ENCODE measurements around the gene NCAPG. TPM values are rescaled to one million over a fixed set of nuclear protein-coding genes. Genes with fewer than 3 reads are reported as not detected.
"Not testable (repeated sequence)": the region's sequence is repeated elsewhere in the genome, so short reads cannot be mapped to it uniquely, and the experiment has no call there.

The NCAPG gene
- total RNA-seq, 2 experiments from 2014 or later = 93.8 to 102 TPM

GRCh38 chr4:17812125-17812524 lies 1.3 kb downstream of the NCAPG start:
- Mint-ChIP-seq H3K9me3 (no peaks in the 10 kb centered on the region), H3K4me1 (peaks cover 46% of the 10 kb centered on the region), H3K4me3 (peak overlapping the region; percentile 92), H3K27ac (peak overlapping the region; percentile 98), H3K27me3 (no peaks in the 10 kb centered on the region), H3K36me3 (ENCODE audit: low read depth) (peaks cover 68% of the 10 kb centered on the region)
- DNase-seq = no peak
- POLR2A ChIA-PET = no interaction called here
- CTCF ChIA-PET = interaction anchor here (0.6 kb wide), 1 partner anchor 644 kb away, joined by 3 read pairs; no protein-coding TSS in a partner anchor

DNA sequence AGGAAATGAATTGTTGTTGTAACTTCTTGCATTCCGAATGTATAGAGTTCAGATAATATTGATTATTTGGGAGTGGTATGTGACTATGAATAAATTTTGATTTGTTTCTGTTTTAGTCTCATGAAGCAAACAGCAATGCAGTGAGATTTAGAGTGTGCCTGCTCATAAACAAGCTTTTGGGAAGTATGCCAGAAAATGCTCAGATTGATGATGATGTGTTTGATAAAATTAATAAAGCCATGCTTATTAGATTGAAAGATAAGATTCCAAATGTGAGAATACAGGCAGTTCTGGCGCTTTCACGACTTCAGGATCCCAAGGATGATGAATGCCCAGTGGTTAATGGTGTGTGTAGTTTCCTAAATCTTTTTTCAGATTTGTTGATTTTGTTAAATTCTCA lies 2.0 kb downstream of the NCAPG start:
- Mint-ChIP-seq H3K4me1 (peaks cover 46% of the 10 kb centered on the region), H3K9me3 (no peaks in the 10 kb centered on the region), H3K36me3 (ENCODE audit: low read depth) (peaks cover 68% of the 10 kb centered on the region), H3K4me3 (peak overlapping the region; percentile 92), H3K27me3 (no peaks in the 10 kb centered on the region), H3K27ac (peak overlapping the region; percentile 98)
- POLR2A ChIA-PET = no interaction called here
- CTCF ChIA-PET = no interaction called here
- no peak for DNase-seq

- peak overlapping the region; percentile 66 for H3K27ac Mint-ChIP-seq
- peaks cover 67% of the 10 kb centered on the region for H3K36me3 Mint-ChIP-seq (ENCODE audit: low read depth)
- H3K4me1 Mint-ChIP-seq = peaks cover 42% of the 10 kb centered on the region
- ChIA-PET POLR2A (no interaction called here), CTCF (interaction anchor here (0.6 kb wide), 1 partner anchor 211 kb away, joined by 3 read pairs; no protein-coding TSS in a partner anchor)
- H3K9me3 Mint-ChIP-seq = no peaks in the 10 kb centered on the region
- no peak overlapping the region for H3K4me3 Mint-ChIP-seq
- no peak for DNase-seq
- H3K27me3 Mint-ChIP-seq = no peaks in the 10 kb centered on the region
Measured at GRCh38 chr4:17814140-17814539, 3.4 kb downstream of the NCAPG start.

DNA sequence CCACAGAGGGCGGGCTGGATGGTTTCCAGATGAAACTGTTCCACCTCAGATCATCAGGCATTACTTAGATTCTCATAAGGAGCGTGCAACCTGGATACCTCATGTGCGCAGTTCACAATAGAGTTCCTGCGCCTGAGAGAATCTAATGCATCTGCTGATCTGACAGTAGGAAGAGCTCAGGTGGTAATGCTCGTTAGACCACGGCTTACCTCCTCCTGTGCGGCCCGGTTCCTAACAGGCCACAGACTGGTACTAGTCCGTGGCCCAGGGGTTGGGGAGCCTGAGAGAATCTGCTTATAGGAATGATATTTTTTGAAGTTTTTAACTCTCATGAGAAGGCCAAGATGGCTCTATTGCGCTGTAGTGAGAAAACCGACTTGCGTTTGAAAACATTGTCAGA lies 5.4 kb downstream of the NCAPG start:
- Mint-ChIP-seq H3K9me3 (no peaks in the 10 kb centered on the region), H3K4me1 (peaks cover 46% of the 10 kb centered on the region), H3K27me3 (no peaks in the 10 kb centered on the region), H3K27ac (no peak overlapping the region), H3K4me3 (no peak overlapping the region), H3K36me3 (ENCODE audit: low read depth) (peaks cover 69% of the 10 kb centered on the region)
- DNase-seq = no peak
- POLR2A ChIA-PET = no interaction called here
- CTCF ChIA-PET = interaction anchor here (1.6 kb wide), 1 partner anchor 20 kb away, joined by 3 read pairs; no protein-coding TSS in a partner anchor

DNA sequence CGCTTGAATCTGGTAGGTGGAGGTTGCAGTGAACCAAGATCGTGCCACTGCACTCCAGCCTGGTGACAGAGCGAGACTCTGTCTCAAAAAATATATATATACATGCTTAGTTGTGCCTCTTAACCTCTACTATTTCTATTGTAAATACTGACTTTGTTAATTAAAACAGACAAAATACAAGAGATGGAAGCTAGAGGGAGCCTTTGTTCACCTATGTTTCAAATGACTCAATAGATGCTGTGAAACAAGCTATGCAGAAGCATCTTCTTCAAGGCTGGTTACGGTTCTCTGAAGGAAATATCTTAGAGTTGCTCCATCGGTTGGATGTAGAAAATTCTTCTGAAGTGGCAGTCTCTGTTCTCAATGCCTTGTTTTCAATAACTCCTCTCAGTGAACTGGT lies 6.2 kb downstream of the NCAPG start:
- POLR2A ChIA-PET = interaction anchor here (1.0 kb wide), 1 partner anchor 23 kb away, joined by 3 read pairs; no protein-coding TSS in a partner anchor
- peak; percentile 21 for DNase-seq

GRCh38 chr4:17823871-17824669 lies 13.3 kb downstream of the NCAPG start:
- Mint-ChIP-seq H3K9me3 (no peaks in the 10 kb centered on the region), H3K27ac (peak overlapping the region; percentile 46), H3K36me3 (ENCODE audit: low read depth) (peaks cover 66% of the 10 kb centered on the region), H3K4me1 (peaks cover 34% of the 10 kb centered on the region), H3K27me3 (no peaks in the 10 kb centered on the region), H3K4me3 (no peak overlapping the region)
- DNase-seq = no peak
- ChIA-PET POLR2A (no interaction called here), CTCF (interaction anchor here (0.6 kb wide), 1 partner anchor 37 kb away, joined by 4 read pairs; no protein-coding TSS in a partner anchor)

More for the DNA sequence above, 6.2 kb downstream of the NCAPG start:
- Mint-ChIP-seq H3K4me3 (peak overlapping the region; percentile 33), H3K9me3 (no peaks in the 10 kb centered on the region), H3K4me1 (peaks cover 47% of the 10 kb centered on the region), H3K36me3 (ENCODE audit: low read depth) (peaks cover 68% of the 10 kb centered on the region), H3K27ac (peak overlapping the region; percentile 73), H3K27me3 (no peaks in the 10 kb centered on the region)
- CTCF ChIA-PET = interaction anchor here (1.0 to 1.6 kb wide), 4 partner anchors 10 to 209 kb away, joined by 3 to 6 read pairs (median 3); no protein-coding TSS in a partner anchor

- Mint-ChIP-seq H3K4me3 (no peak overlapping the region), H3K27ac (no peak overlapping the region), H3K4me1 (no peaks in the 10 kb centered on the region), H3K9me3 (peaks cover 3% of the 10 kb centered on the region), H3K36me3 (ENCODE audit: low read depth) (peaks cover 55% of the 10 kb centered on the region), H3K27me3 (no peaks in the 10 kb centered on the region)
- no peak for DNase-seq
- CTCF ChIA-PET = no interaction called here
- POLR2A ChIA-PET = no interaction called here
Measured at GRCh38 chr4:17846266-17846665, 35.5 kb downstream of the NCAPG start.

DNA sequence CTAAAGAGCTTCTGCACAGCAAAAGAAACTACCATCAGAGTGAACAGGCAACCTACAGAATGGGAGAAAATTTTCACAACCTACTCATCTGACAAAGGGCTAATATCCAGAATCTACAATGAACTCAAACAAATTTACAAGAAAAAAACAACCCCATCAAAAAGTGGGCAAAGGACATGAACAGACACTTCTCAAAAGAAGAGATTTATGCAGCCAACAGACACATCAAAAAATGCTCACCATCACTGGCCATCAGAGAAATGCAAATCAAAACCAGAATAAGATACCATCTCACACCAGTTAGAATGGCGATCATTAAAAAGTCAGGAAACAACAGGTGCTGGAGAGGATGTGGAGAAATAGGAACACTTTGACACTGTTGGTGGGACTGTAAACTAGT lies 39.5 kb downstream of the NCAPG start:
- H3K27ac Mint-ChIP-seq, H3K4me3 Mint-ChIP-seq, H3K27me3 Mint-ChIP-seq, POLR2A ChIA-PET, DNase-seq, H3K9me3 Mint-ChIP-seq, H3K4me1 Mint-ChIP-seq, CTCF ChIA-PET: not testable (repeated sequence)
- peaks cover 27% of the 10 kb centered on the region for H3K36me3 Mint-ChIP-seq (ENCODE audit: low read depth)

DNA sequence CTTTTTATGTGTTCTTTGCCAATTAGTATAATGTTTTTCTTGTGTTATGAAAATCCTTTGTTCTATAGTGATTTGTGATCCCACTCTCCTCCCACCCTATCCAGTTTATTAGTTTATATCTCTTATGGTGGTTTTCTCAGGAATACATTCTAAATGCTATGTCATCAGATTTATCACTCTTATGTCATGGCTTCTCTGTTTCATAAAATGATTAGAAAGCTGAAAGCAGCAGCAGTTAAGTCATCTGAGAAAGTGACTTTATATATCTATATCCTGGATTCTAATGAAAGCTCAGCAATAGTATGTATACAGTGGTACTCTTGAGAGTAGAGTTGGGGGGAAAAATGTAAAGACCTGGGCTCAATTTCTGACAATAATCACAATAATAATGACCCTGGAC lies 41.2 kb downstream of the NCAPG start:
- no peak overlapping the region for H3K27ac Mint-ChIP-seq
- ChIA-PET CTCF (no interaction called here), POLR2A (no interaction called here)
- no peaks in the 10 kb centered on the region for H3K27me3 Mint-ChIP-seq
- no peaks in the 10 kb centered on the region for H3K4me1 Mint-ChIP-seq
- DNase-seq = no peak
- H3K9me3 Mint-ChIP-seq = peaks cover 3% of the 10 kb centered on the region
- H3K4me3 Mint-ChIP-seq = no peak overlapping the region
- peaks cover 12% of the 10 kb centered on the region for H3K36me3 Mint-ChIP-seq (ENCODE audit: low read depth)

- Mint-ChIP-seq H3K27ac (no peak overlapping the region), H3K4me1 (no peaks in the 10 kb centered on the region), H3K36me3 (ENCODE audit: low read depth) (peaks cover 4% of the 10 kb centered on the region), H3K27me3 (no peaks in the 10 kb centered on the region), H3K9me3 (no peaks in the 10 kb centered on the region), H3K4me3 (no peak overlapping the region)
- DNase-seq = no peak
- ChIA-PET CTCF (interaction anchor here (0.8 kb wide), 1 partner anchor 35 kb away, joined by 3 read pairs; no protein-coding TSS in a partner anchor), POLR2A (no interaction called here)
Measured at GRCh38 chr4:17854036-17854435, 43.3 kb downstream of the NCAPG start.

GRCh38 chr4:17859793-17860406 lies 49.1 kb downstream of the NCAPG start:
- Mint-ChIP-seq H3K27me3 (no peaks in the 10 kb centered on the region), H3K27ac (no peak overlapping the region), H3K9me3 (peaks cover 15% of the 10 kb centered on the region), H3K36me3 (ENCODE audit: low read depth) (no peaks in the 10 kb centered on the region), H3K4me1 (no peaks in the 10 kb centered on the region), H3K4me3 (no peak overlapping the region)
- CTCF ChIA-PET = no interaction called here
- no peak for DNase-seq
- POLR2A ChIA-PET = no interaction called here

DNA sequence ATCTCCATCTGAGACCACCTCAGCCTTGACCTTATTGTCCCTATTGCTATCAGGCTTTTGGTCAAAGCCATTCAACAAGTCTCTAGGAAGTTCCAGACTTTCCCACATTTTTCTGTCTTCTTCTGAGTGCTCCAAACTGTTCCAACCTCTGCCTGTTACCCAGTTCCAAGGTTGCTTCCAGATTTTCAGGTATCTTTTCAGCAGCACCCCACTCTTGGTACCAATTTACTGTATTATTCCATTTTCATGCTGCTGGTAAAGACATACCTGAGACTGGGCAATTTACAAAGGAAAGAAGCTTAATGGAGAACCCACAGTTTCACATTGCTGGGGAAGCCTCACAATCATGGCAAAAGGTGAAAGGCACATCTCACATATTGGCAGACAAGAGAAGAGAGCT lies 51.1 kb downstream of the NCAPG start:
- H3K4me1 Mint-ChIP-seq; DNase-seq; H3K27me3 Mint-ChIP-seq; CTCF ChIA-PET; H3K36me3 Mint-ChIP-seq (ENCODE audit: low read depth); POLR2A ChIA-PET; H3K27ac Mint-ChIP-seq; H3K4me3 Mint-ChIP-seq: not testable (repeated sequence)
- peaks cover 15% of the 10 kb centered on the region for H3K9me3 Mint-ChIP-seq

- ChIA-PET POLR2A (no interaction called here), CTCF (no interaction called here)
- no peaks in the 10 kb centered on the region for H3K4me1 Mint-ChIP-seq
- H3K27me3 Mint-ChIP-seq = no peaks in the 10 kb centered on the region
- H3K9me3 Mint-ChIP-seq = peaks cover 15% of the 10 kb centered on the region
- H3K4me3 Mint-ChIP-seq = no peak overlapping the region
- H3K36me3 Mint-ChIP-seq (ENCODE audit: low read depth) = no peaks in the 10 kb centered on the region
- DNase-seq = no peak
- H3K27ac Mint-ChIP-seq = no peak overlapping the region
Measured at GRCh38 chr4:17865866-17866363, 55.1 kb downstream of the NCAPG start.

Measured in activated CD4-positive, alpha-beta T cell treated with anti-CD3 and anti-CD28 coated beads, Interleukin-2, amount 10 ng/mL, durations not matched to agents 7 days and 5 days (primary cell).